Measurements from ENCODE around the gene PPCS. TPM values are rescaled to one million over a fixed set of nuclear protein-coding genes. Genes with fewer than 3 reads are reported as not detected.
"Not testable (repeated sequence)": the region's sequence is repeated elsewhere in the genome, so short reads cannot be mapped to it uniquely, and the experiment has no call there.

The PPCS gene
- total RNA-seq, 1 experiment from 2014 or later: 73.0 TPM

GRCh38 chr1:42466030-42466429, 9.7 kb downstream of the PPCS start:
- Histone ChIP-seq H3K4me2 (no peak overlapping the region), H3K4me1 (replicated peaks; ENCODE audit: insufficient read depth) (peaks cover 18% of the 10 kb centered on the region), H3K9me3 (ENCODE audit: insufficient read depth, low read depth) (no peaks in the 10 kb centered on the region), H3K36me3 (ENCODE audit: low read depth) (no peaks in the 10 kb centered on the region), H3K9me2 (ENCODE audit: insufficient read depth) (no peaks in the 10 kb centered on the region), H3K27ac (no peak overlapping the region), H2AFZ (no peak overlapping the region), H3K27me3 (ENCODE audit: insufficient read depth, low read depth) (no peaks in the 10 kb centered on the region), H3F3A (ENCODE audit: insufficient read depth, low read depth) (peaks cover 12% of the 10 kb centered on the region), H4K20me1 (ENCODE audit: insufficient read depth) (no peaks in the 10 kb centered on the region), H3K4me3 (no peak overlapping the region), H3K79me2 (ENCODE audit: low read depth) (no peaks in the 10 kb centered on the region)
- TF ChIP-seq CTCF (conservative IDR thresholded peaks at IDR 0.05) (no peak), EZH2 (IDR thresholded peaks at IDR 0.05; ENCODE audit: low read depth) (no peak)
- intact Hi-C loops (cut with micrococcal nuclease; ENCODE audit: unreplicated experiment): no loop called here
- POLR2A ChIA-PET (ENCODE audit: unreplicated experiment): no interaction called here
- CTCF ChIA-PET: no interaction called here
- no TSS peak for BruUV-seq (replicated peaks)
- DNase-seq: no peak

DNA sequence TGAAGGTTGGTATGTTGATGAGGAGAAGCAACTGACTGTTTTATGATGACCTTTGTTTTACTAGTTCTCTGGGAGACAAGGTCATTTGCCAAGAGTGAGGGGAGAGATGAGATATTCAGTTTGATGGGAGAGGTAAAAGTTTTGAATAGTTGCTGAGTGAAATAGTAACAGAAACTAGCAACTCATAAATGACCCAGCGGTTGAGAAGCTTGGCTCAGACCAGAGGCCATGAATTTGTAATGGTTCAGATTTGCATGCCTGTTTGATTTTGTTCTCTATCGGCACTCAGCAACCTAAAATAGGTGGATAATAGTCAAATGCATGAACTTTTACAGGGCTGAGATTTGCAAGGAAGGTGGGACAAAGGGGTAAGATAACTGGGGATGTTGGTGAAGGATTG, 13.4 kb downstream of the PPCS start:
- H3K9me3 ChIP-seq (ENCODE audit: insufficient read depth, low read depth): no peaks in the 10 kb centered on the region
- BruUV-seq (replicated peaks): no TSS peak
- H3K4me3 ChIP-seq: no peak overlapping the region
- no peak overlapping the region for H3K27ac ChIP-seq
- POLR2A ChIA-PET (ENCODE audit: unreplicated experiment): no interaction called here
- no peaks in the 10 kb centered on the region for H3K27me3 ChIP-seq (ENCODE audit: insufficient read depth, low read depth)
- no peak for DNase-seq
- no peaks in the 10 kb centered on the region for H4K20me1 ChIP-seq (ENCODE audit: insufficient read depth)
- no peaks in the 10 kb centered on the region for H3F3A ChIP-seq (ENCODE audit: insufficient read depth, low read depth)
- no peak overlapping the region for H3K4me2 ChIP-seq
- TF ChIP-seq CTCF (conservative IDR thresholded peaks at IDR 0.05): no peak
- no peak for TF ChIP-seq EZH2 (IDR thresholded peaks at IDR 0.05; ENCODE audit: low read depth)
- no peak overlapping the region for H2AFZ ChIP-seq
- no peaks in the 10 kb centered on the region for H3K36me3 ChIP-seq (ENCODE audit: low read depth)
- intact Hi-C loops (cut with micrococcal nuclease; ENCODE audit: unreplicated experiment): no loop called here
- no peaks in the 10 kb centered on the region for H3K4me1 ChIP-seq (replicated peaks; ENCODE audit: insufficient read depth)
- no peaks in the 10 kb centered on the region for H3K79me2 ChIP-seq (ENCODE audit: low read depth)
- no peaks in the 10 kb centered on the region for H3K9me2 ChIP-seq (ENCODE audit: insufficient read depth)
- CTCF ChIA-PET: no interaction called here

DNA sequence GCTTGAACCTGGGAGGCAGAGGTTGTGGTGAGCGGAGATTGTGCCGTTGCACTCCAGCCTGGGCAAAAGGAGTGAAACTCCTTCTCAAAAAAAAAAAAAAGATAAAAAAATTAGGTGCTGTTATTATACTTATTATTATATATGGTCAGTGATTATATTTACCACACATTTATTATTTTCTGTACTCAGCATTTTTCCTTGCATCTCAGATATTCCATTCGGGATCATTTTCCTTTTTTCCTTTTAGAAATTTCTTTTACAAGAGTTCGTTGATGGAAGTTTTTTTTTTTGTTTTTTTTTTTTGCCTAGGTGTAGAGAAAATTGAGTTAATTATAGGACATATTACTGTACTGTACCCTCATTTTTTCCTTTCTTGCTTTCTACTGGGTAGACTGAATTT, 20.3 kb downstream of the PPCS start:
- Histone ChIP-seq H3K9me2 (ENCODE audit: insufficient read depth) (no peaks in the 10 kb centered on the region), H3K27ac (no peak overlapping the region), H3K9me3 (ENCODE audit: insufficient read depth, low read depth) (no peaks in the 10 kb centered on the region), H3K36me3 (ENCODE audit: low read depth) (no peaks in the 10 kb centered on the region), H3K79me2 (ENCODE audit: low read depth) (no peaks in the 10 kb centered on the region), H3F3A (ENCODE audit: insufficient read depth, low read depth) (no peaks in the 10 kb centered on the region), H3K4me1 (replicated peaks; ENCODE audit: insufficient read depth) (no peaks in the 10 kb centered on the region), H4K20me1 (ENCODE audit: insufficient read depth) (no peaks in the 10 kb centered on the region), H2AFZ (no peak overlapping the region), H3K4me3 (no peak overlapping the region), H3K27me3 (ENCODE audit: insufficient read depth, low read depth) (no peaks in the 10 kb centered on the region), H3K4me2 (no peak overlapping the region)
- DNase-seq: no peak
- ChIA-PET CTCF (no interaction called here), POLR2A (ENCODE audit: unreplicated experiment) (no interaction called here)
- intact Hi-C loops (cut with micrococcal nuclease; ENCODE audit: unreplicated experiment): no loop called here
- TF ChIP-seq EZH2 (IDR thresholded peaks at IDR 0.05; ENCODE audit: low read depth): no peak
- no peak for TF ChIP-seq CTCF (conservative IDR thresholded peaks at IDR 0.05)
- BruUV-seq (replicated peaks): no TSS peak

DNA sequence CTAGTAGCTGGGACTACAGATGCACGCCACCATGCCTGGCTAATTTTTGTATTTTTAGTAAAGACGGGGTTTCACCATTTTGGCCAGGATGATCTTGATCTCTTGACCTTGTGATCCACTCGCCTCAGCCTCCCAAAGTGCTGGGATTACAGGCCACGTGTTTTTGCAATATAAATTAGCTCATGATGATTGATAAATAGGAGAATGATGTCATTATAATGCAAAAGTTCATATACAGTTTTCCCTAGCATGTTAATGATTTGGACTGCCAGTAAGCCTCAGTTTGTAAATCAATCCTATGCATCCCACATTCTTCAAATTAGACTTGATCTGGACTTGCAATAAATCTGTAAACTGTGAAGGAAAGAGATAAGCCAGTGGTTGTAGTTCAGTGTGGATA, 21.0 kb downstream of the PPCS start:
- POLR2A ChIA-PET (ENCODE audit: unreplicated experiment); H3K4me3 ChIP-seq; H3K9me3 ChIP-seq (ENCODE audit: insufficient read depth, low read depth); H3K79me2 ChIP-seq (ENCODE audit: low read depth); H4K20me1 ChIP-seq (ENCODE audit: insufficient read depth); BruUV-seq (replicated peaks); H3K9me2 ChIP-seq (ENCODE audit: insufficient read depth); H3F3A ChIP-seq (ENCODE audit: insufficient read depth, low read depth); DNase-seq; H2AFZ ChIP-seq; H3K36me3 ChIP-seq (ENCODE audit: low read depth); H3K27ac ChIP-seq; intact Hi-C loops (cut with micrococcal nuclease; ENCODE audit: unreplicated experiment); H3K4me2 ChIP-seq; H3K4me1 ChIP-seq (replicated peaks; ENCODE audit: insufficient read depth); H3K27me3 ChIP-seq (ENCODE audit: insufficient read depth, low read depth); CTCF ChIA-PET: not testable (repeated sequence)
